Nephron progenitor cell (in vitro differentiated cells): ENCODE measurements around the gene PLEKHA5.
A peak's percentile ranks its signal among the peaks of the same experiment; 100 is the strongest.

Experiments
- DNase-seq: peaks from one replicate; pipeline ENCODE4 v3.0.0; 2021
- H3K27ac Mint-ChIP-seq: 2 replicates; pipeline ENCODE4 v1.8.0; 2021; ENCODE audit warnings: mild to moderate bottlenecking, moderate library complexity, mixed read lengths
- H3K27me3 Mint-ChIP-seq: 2 replicates; pipeline ENCODE4 v1.8.0; 2021; ENCODE audit warnings: mild to moderate bottlenecking, low read depth, mixed read lengths; ENCODE audit not compliant: poor library complexity
- H3K36me3 Mint-ChIP-seq: 2 replicates; pipeline ENCODE4 v1.8.0; 2021; ENCODE audit warnings: low read depth, mixed read lengths
- H3K4me1 Mint-ChIP-seq: 2 replicates; pipeline ENCODE4 v1.8.0; 2021; ENCODE audit warnings: mixed read lengths
- H3K4me3 Mint-ChIP-seq: 2 replicates; pipeline ENCODE4 v1.8.0; 2021; ENCODE audit warnings: mild to moderate bottlenecking, moderate library complexity, mixed read lengths
- H3K9me3 Mint-ChIP-seq: 2 replicates; pipeline ENCODE4 v1.8.0; 2021; ENCODE audit warnings: mild to moderate bottlenecking, moderate library complexity, mixed read lengths
- CTCF ChIP-seq: fragments of 200-600 bp; sonication (generic); IDR thresholded peaks from 2 replicates; pipeline ENCODE4 v1.5.0; 2021; ENCODE audit warnings: antibody characterized with exemption

The PLEKHA5 gene

GRCh38 chr12:19121449-19122018 is 8.0 kb upstream of the PLEKHA5 start:
- no peaks in the 10 kb centered on the region for H3K4me1 Mint-ChIP-seq
- H3K27ac Mint-ChIP-seq: no peak overlapping the region

GRCh38 chr12:19125325-19125724 is 4.2 kb upstream of the PLEKHA5 start:
- Mint-ChIP-seq H3K4me3 (no peak overlapping the region), H3K27ac (no peak overlapping the region), H3K9me3 (peaks cover 34% of the 10 kb centered on the region), H3K27me3 (peaks cover 4% of the 10 kb centered on the region), H3K4me1 (no peaks in the 10 kb centered on the region), H3K36me3 (peaks cover 17% of the 10 kb centered on the region)
- TF ChIP-seq CTCF: no peak
- DNase-seq: no peak

More at GRCh38 chr12:19121449-19122018, 8.0 kb upstream of the PLEKHA5 start:
- DNase-seq: no peak
- H3K9me3 Mint-ChIP-seq: peaks cover 11% of the 10 kb centered on the region
- H3K36me3 Mint-ChIP-seq: no peaks in the 10 kb centered on the region
- peaks cover 4% of the 10 kb centered on the region for H3K27me3 Mint-ChIP-seq
- TF ChIP-seq CTCF: no peak
- H3K4me3 Mint-ChIP-seq: no peak overlapping the region

- H3K27ac Mint-ChIP-seq: no peak overlapping the region
- DNase-seq: no peak
- peaks cover 34% of the 10 kb centered on the region for H3K9me3 Mint-ChIP-seq
- no peak overlapping the region for H3K4me3 Mint-ChIP-seq
- H3K4me1 Mint-ChIP-seq: peaks cover 18% of the 10 kb centered on the region
- H3K27me3 Mint-ChIP-seq: peaks cover 4% of the 10 kb centered on the region
- H3K36me3 Mint-ChIP-seq: peaks cover 17% of the 10 kb centered on the region
- no peak for TF ChIP-seq CTCF
Observed at GRCh38 chr12:19127270-19127669, 2.3 kb upstream of the PLEKHA5 start.

GRCh38 chr12:19128485-19128884 is 1.0 kb upstream of the PLEKHA5 start:
- DNase-seq: no peak
- no peak overlapping the region for H3K27ac Mint-ChIP-seq
- H3K36me3 Mint-ChIP-seq: peaks cover 17% of the 10 kb centered on the region
- H3K4me3 Mint-ChIP-seq: peak overlapping the region; percentile 77
- peaks cover 4% of the 10 kb centered on the region for H3K27me3 Mint-ChIP-seq
- TF ChIP-seq CTCF: no peak
- peaks cover 27% of the 10 kb centered on the region for H3K4me1 Mint-ChIP-seq
- peaks cover 34% of the 10 kb centered on the region for H3K9me3 Mint-ChIP-seq

- peak overlapping the region; percentile 66 for H3K27ac Mint-ChIP-seq
- no peak for DNase-seq
- H3K4me1 Mint-ChIP-seq: peaks cover 33% of the 10 kb centered on the region
- peaks cover 21% of the 10 kb centered on the region for H3K36me3 Mint-ChIP-seq
- TF ChIP-seq CTCF: no peak
- peaks cover under 1% of the 10 kb centered on the region for H3K27me3 Mint-ChIP-seq
- H3K4me3 Mint-ChIP-seq: peak overlapping the region; percentile 77
- peaks cover 34% of the 10 kb centered on the region for H3K9me3 Mint-ChIP-seq
Observed at GRCh38 chr12:19129122-19129485, 429 bp upstream of the PLEKHA5 start.
